GM23338 (cell line): Measurements from ENCODE around the gene STN1. TPM values are rescaled to one million over a fixed set of nuclear protein-coding genes. Genes with fewer than 3 reads are reported as not detected.

ENCODE experiments used
- ATAC-seq: fragments of 200-7000 bp; cut with Tn5 transposase; 3 replicates; pipeline ENCODE4 v1.9.1; 2020
- DNase-seq: peaks from one replicate; pipeline ENCODE4 v3.0.0-alpha.2; 2015; ENCODE audit warnings: low spot score
- H2AFZ ChIP-seq: fragments of 200-600 bp; sonication (generic); 2 replicates; pipeline ENCODE4 v1.8.0; 2016; ENCODE audit warnings: antibody characterized with exemption, mild to moderate bottlenecking, moderate library complexity
- H3F3A ChIP-seq: fragments of 200-600 bp; sonication (generic); replicated peaks from 2 replicates; pipeline ENCODE4 v1.8.0; 2017; ENCODE audit warnings: antibody characterized with exemption, mixed run types, low read depth
- H3K27ac ChIP-seq: fragments of 200-600 bp; sonication (generic); 2 replicates; pipeline ENCODE4 v1.6.1; 2016; ENCODE audit warnings: low read depth
- H3K27me3 ChIP-seq: fragments of 200-600 bp; sonication (generic); 2 replicates; pipeline ENCODE4 v1.8.0; 2016; ENCODE audit warnings: mild to moderate bottlenecking, mixed run types, moderate library complexity; ENCODE audit not compliant: insufficient read depth
- H3K36me3 ChIP-seq: fragments of 200-600 bp; sonication (generic); 2 replicates; pipeline ENCODE4 v1.8.0; 2016; ENCODE audit warnings: mild to moderate bottlenecking; ENCODE audit not compliant: insufficient read depth
- H3K4me1 ChIP-seq: fragments of 200-600 bp; sonication (generic); 2 replicates; pipeline ENCODE4 v1.8.0; 2016; ENCODE audit warnings: mild to moderate bottlenecking, moderate library complexity; ENCODE audit not compliant: insufficient read depth
- H3K4me2 ChIP-seq: fragments of 200-600 bp; sonication (generic); 2 replicates; pipeline ENCODE4 v1.7.1; 2017; ENCODE audit warnings: mixed run types
- H3K4me3 ChIP-seq: fragments of 200-600 bp; sonication (generic); 2 replicates; pipeline ENCODE4 v1.6.1; 2016; ENCODE audit warnings: mixed run types
- H3K79me2 ChIP-seq: fragments of 200-600 bp; sonication (generic); replicated peaks from 2 replicates; pipeline ENCODE4 v1.8.0; 2017; ENCODE audit warnings: mild to moderate bottlenecking; ENCODE audit not compliant: insufficient read depth
- H3K9me2 ChIP-seq: fragments of 200-600 bp; sonication (generic); 2 replicates; pipeline ENCODE4 v1.8.0; 2017; ENCODE audit not compliant: insufficient read depth
- H4K20me1 ChIP-seq: fragments of 200-600 bp; sonication (generic); replicated peaks from 2 replicates; pipeline ENCODE4 v1.8.0; 2017; ENCODE audit warnings: mild to moderate bottlenecking; ENCODE audit not compliant: insufficient read depth
- H3K27ac Mint-ChIP-seq: 2 replicates; pipeline ENCODE4 v1.8.0; 2020; ENCODE audit warnings: inconsistent platforms, mild to moderate bottlenecking, moderate library complexity, mixed read lengths
- H3K27me3 Mint-ChIP-seq: 3 replicates; pipeline ENCODE4 v1.8.0; 2022; ENCODE audit warnings: low read depth, mild to moderate bottlenecking, moderate library complexity, mixed read lengths, inconsistent platforms; ENCODE audit not compliant: insufficient read depth, poor library complexity
- H3K36me3 Mint-ChIP-seq: 3 replicates; pipeline ENCODE4 v1.8.0; 2021; ENCODE audit warnings: low read depth, mild to moderate bottlenecking, inconsistent platforms, moderate library complexity, mixed read lengths
- H3K4me1 Mint-ChIP-seq: 3 replicates; pipeline ENCODE4 v1.8.0; 2020; ENCODE audit warnings: mild to moderate bottlenecking, inconsistent platforms, mixed read lengths
- H3K4me3 Mint-ChIP-seq: 3 replicates; pipeline ENCODE4 v1.8.0; 2021; ENCODE audit warnings: moderate library complexity, mild to moderate bottlenecking, inconsistent platforms, mixed read lengths
- H3K9me3 Mint-ChIP-seq: 3 replicates; pipeline ENCODE4 v1.8.0; 2020; ENCODE audit warnings: moderate library complexity, mild to moderate bottlenecking, inconsistent platforms, mixed read lengths
- ETS1 ChIP-seq: IDR thresholded peaks from 2 replicates; pipeline ENCODE4 v1.6.1; 2016; ENCODE audit warnings: antibody characterized with exemption
- JUNB ChIP-seq: IDR thresholded peaks from one replicate; pipeline ENCODE4 v1.6.1; 2016; ENCODE audit warnings: antibody characterized with exemption; ENCODE audit not compliant: unreplicated experiment
- NANOG ChIP-seq: IDR thresholded peaks from 2 replicates; pipeline ENCODE4 v1.6.1; 2016; ENCODE audit warnings: antibody characterized with exemption, borderline replicate concordance
- ZNF114 ChIP-seq: fragments of 250-450 bp; sonication (Bioruptor Pico); IDR thresholded peaks from 2 replicates; pipeline ENCODE4 v1.5.0; 2020; ENCODE audit warnings: mild to moderate bottlenecking, moderate library complexity
- polyA plus RNA-seq: library from polyadenylated mRNA; unstranded; fragments of >200 nt; fragmentation: Nextera tagmentation; extraction: Ambion mirVana; gene quantifications from 2 replicates; pipeline ENCODE4 v1.2.1, GENCODE V29; 2016
- total RNA-seq: library from RNA; depleted of rRNA; stranded (reverse); fragments of >200 nt; shearing (Covaris generic); gene quantifications from 2 replicates; pipeline ENCODE4 v1.2.3, GENCODE V29; 2014
- TF ChIP-seq, protein P1 (sequence below), 2 experiments: fragments of 200-600 bp in 1 of 2; sonication (generic) in 1 of 2; conservative IDR thresholded peaks; 2 replicates each; pipeline versions ENCODE4 v1.5.1 to v1.6.1; 2016 to 2017; ENCODE audit warnings: antibody characterized with exemption in 2 of 2, low read depth in 2 of 2, mild to moderate bottlenecking in 2 of 2, moderate library complexity in 1 of 2

Gene STN1
- total and polyA plus RNA-seq, 2 experiments from 2014 or later = 7.2 to 11.3 TPM

GRCh38 chr10:103834436-103835095 is 83.4 kb downstream of the STN1 start:
- Mint-ChIP-seq H3K27ac (no peak overlapping the region), H3K36me3 (peaks cover 3% of the 10 kb centered on the region; the same call in 2 of the 3 replicates), H3K9me3 (peaks cover 16% of the 10 kb centered on the region; the same call in 2 of the 3 replicates), H3K4me3 (peak overlapping the region; percentile 30; the same call in 1 of the 3 replicates), H3K4me1 (peaks cover 47% of the 10 kb centered on the region), H3K27me3 (no peaks in the 10 kb centered on the region)
- H3K79me2 ChIP-seq = no peaks in the 10 kb centered on the region
- H3K9me2 ChIP-seq = no peaks in the 10 kb centered on the region
- DNase-seq = no peak
- no peak overlapping the region for H2AFZ ChIP-seq
- peak overlapping the region; percentile 44; the same call in 1 of the 2 replicates for H3K4me3 ChIP-seq
- no peaks in the 10 kb centered on the region for H3K27me3 ChIP-seq
- no peaks in the 10 kb centered on the region for H4K20me1 ChIP-seq
- ATAC-seq = peak; percentile 47
- H3K36me3 ChIP-seq = no peaks in the 10 kb centered on the region
- peaks cover 35% of the 10 kb centered on the region for H3K4me1 ChIP-seq
- TF ChIP-seq ZNF114 (no peak), JUNB (no peak)
- H3K4me2 ChIP-seq = peak overlapping the region; percentile 77
- no peak overlapping the region for H3K27ac ChIP-seq
- H3F3A ChIP-seq = 0 out of 2 replicates have a peak, but pooled peaks cover under 1% of the 10 kb centered on the region

- H3K27me3 Mint-ChIP-seq = no peaks in the 10 kb centered on the region
- ATAC-seq (peak; percentile 80), DNase-seq (peak; percentile 86)
- peaks cover 3% of the 10 kb centered on the region; the same call in 2 of the 3 replicates for H3K36me3 Mint-ChIP-seq
- H3K9me3 Mint-ChIP-seq = peaks cover 16% of the 10 kb centered on the region; the same call in 2 of the 3 replicates
- Histone ChIP-seq H3K9me2 (no peaks in the 10 kb centered on the region), H3K36me3 (no peaks in the 10 kb centered on the region), H3K4me1 (peaks cover 30% of the 10 kb centered on the region; the same call in 1 of the 2 replicates), H3F3A (no peaks in the 10 kb centered on the region), H2AFZ (peak overlapping the region; percentile 74), H3K27me3 (no peaks in the 10 kb centered on the region), H3K27ac (0 out of 2 replicates have a peak overlapping the region, but pooled peaks have one; percentile 72), H3K4me2 (peak overlapping the region; percentile 77), H3K79me2 (no peaks in the 10 kb centered on the region), H4K20me1 (no peaks in the 10 kb centered on the region), H3K4me3 (peak overlapping the region; percentile 44)
- no peak for TF ChIP-seq NANOG
- TF ChIP-seq ETS1 = 0 out of 2 replicates have a peak, but pooled peaks have one; percentile 16
- H3K4me3 Mint-ChIP-seq = peak overlapping the region; percentile 30; the same call in 1 of the 3 replicates
- H3K27ac Mint-ChIP-seq = peak overlapping the region; percentile 84
- H3K4me1 Mint-ChIP-seq = peaks cover 45% of the 10 kb centered on the region
Measured at GRCh38 chr10:103833731-103834365, 84.1 kb downstream of the STN1 start.

DNA sequence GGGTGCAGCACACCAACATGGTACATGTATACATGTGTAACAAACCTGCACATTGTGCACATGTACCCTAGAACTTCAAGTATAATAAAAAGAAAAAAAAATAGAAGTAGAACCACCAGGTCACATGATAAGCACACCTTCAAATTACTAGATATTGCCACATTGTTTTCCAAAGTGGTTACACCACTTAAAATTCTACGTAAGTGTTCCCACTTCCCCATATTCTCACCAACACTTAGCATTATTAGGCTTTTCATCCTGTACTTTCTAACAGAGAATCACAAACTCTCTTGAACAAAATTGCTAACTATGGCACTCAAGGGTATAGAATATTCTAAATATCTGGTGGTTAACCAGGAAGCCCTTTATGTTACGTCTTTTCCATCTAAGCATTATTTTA is 85.2 kb downstream of the STN1 start:
- Histone ChIP-seq H3K9me2 (no peaks in the 10 kb centered on the region), H4K20me1 (no peaks in the 10 kb centered on the region), H3K4me1 (peaks cover 30% of the 10 kb centered on the region; the same call in 1 of the 2 replicates), H3K4me3 (no peak overlapping the region), H3K27me3 (no peaks in the 10 kb centered on the region), H3K36me3 (no peaks in the 10 kb centered on the region), H3K4me2 (no peak overlapping the region), H2AFZ (no peak overlapping the region), H3F3A (no peaks in the 10 kb centered on the region), H3K27ac (no peak overlapping the region), H3K79me2 (no peaks in the 10 kb centered on the region)
- Mint-ChIP-seq H3K27me3 (no peaks in the 10 kb centered on the region), H3K4me3 (no peak overlapping the region), H3K9me3 (peaks cover 16% of the 10 kb centered on the region; the same call in 2 of the 3 replicates), H3K4me1 (peaks cover 39% of the 10 kb centered on the region), H3K27ac (no peak overlapping the region), H3K36me3 (peaks cover 3% of the 10 kb centered on the region; the same call in 2 of the 3 replicates)
- ATAC-seq = no peak
- no peak for DNase-seq
- TF ChIP-seq ZNF114 = no peak
- TF ChIP-seq, protein P1, sequence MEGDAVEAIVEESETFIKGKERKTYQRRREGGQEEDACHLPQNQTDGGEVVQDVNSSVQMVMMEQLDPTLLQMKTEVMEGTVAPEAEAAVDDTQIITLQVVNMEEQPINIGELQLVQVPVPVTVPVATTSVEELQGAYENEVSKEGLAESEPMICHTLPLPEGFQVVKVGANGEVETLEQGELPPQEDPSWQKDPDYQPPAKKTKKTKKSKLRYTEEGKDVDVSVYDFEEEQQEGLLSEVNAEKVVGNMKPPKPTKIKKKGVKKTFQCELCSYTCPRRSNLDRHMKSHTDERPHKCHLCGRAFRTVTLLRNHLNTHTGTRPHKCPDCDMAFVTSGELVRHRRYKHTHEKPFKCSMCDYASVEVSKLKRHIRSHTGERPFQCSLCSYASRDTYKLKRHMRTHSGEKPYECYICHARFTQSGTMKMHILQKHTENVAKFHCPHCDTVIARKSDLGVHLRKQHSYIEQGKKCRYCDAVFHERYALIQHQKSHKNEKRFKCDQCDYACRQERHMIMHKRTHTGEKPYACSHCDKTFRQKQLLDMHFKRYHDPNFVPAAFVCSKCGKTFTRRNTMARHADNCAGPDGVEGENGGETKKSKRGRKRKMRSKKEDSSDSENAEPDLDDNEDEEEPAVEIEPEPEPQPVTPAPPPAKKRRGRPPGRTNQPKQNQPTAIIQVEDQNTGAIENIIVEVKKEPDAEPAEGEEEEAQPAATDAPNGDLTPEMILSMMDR (conservative IDR thresholded peaks at IDR 0.05; ENCODE audit: low read depth in 2 of 2) = no peak
